ENCODE results near the gene LYST. TPM values are rescaled to one million over a fixed set of nuclear protein-coding genes. Genes with fewer than 3 reads are reported as not detected.

The LYST gene
- total RNA-seq, 1 experiment from 2014 or later = 11.9 TPM

DNA sequence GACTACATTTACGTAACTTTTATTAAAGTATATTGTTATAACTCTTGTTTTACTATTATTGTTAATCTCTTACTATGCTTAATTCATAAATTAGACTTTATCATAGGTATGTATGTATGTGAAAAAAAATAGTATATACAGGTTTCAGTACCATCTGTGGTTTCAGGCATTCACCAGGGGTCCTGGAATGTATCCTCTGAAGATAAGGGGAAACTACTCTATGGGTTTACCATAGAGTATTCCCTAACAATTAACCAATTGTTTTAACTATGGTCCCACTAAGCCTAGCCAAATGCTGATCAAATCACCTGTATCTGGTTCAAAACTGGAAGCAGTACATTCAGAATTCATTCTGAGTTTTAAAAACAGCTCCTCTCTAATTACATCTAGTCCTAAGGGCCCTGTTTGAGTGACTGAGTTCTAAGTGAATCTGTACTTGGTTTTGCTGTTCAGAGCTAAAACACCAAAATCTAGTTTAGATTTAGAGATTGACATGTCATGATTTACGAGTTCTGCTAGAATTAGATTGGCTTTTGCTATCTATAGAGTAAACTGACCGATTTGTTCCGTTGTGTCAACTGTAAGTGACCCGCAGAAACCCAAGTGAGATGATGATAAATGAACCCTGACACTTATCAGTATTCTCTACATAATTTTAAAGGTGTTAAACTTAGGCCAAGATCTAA is 123.6 kb downstream of the LYST start:
- H3K27me3 Mint-ChIP-seq (ENCODE audit: unreplicated experiment) = no peaks in the 10 kb centered on the region
- CTCF ChIA-PET = no interaction called here
- no peak overlapping the region for H3K4me3 Mint-ChIP-seq (ENCODE audit: low read depth, unreplicated experiment)
- BruUV-seq (replicated peaks) = no TSS peak
- intact Hi-C loops (cut with micrococcal nuclease; ENCODE audit: unreplicated experiment) = no loop called here
- no peak overlapping the region for H3K27ac Mint-ChIP-seq (ENCODE audit: unreplicated experiment)
- TF ChIP-seq, protein P1, sequence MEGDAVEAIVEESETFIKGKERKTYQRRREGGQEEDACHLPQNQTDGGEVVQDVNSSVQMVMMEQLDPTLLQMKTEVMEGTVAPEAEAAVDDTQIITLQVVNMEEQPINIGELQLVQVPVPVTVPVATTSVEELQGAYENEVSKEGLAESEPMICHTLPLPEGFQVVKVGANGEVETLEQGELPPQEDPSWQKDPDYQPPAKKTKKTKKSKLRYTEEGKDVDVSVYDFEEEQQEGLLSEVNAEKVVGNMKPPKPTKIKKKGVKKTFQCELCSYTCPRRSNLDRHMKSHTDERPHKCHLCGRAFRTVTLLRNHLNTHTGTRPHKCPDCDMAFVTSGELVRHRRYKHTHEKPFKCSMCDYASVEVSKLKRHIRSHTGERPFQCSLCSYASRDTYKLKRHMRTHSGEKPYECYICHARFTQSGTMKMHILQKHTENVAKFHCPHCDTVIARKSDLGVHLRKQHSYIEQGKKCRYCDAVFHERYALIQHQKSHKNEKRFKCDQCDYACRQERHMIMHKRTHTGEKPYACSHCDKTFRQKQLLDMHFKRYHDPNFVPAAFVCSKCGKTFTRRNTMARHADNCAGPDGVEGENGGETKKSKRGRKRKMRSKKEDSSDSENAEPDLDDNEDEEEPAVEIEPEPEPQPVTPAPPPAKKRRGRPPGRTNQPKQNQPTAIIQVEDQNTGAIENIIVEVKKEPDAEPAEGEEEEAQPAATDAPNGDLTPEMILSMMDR (IDR thresholded peaks at IDR 0.05; ENCODE audit: unreplicated experiment) = no peak
- DNase-seq = no peak
- no peaks in the 10 kb centered on the region for H3K4me1 Mint-ChIP-seq (ENCODE audit: low read depth, unreplicated experiment)
- H3K9me3 Mint-ChIP-seq (ENCODE audit: low read depth, unreplicated experiment) = no peaks in the 10 kb centered on the region
- H3K36me3 Mint-ChIP-seq (ENCODE audit: insufficient read depth, unreplicated experiment) = peaks cover 5% of the 10 kb centered on the region

DNA sequence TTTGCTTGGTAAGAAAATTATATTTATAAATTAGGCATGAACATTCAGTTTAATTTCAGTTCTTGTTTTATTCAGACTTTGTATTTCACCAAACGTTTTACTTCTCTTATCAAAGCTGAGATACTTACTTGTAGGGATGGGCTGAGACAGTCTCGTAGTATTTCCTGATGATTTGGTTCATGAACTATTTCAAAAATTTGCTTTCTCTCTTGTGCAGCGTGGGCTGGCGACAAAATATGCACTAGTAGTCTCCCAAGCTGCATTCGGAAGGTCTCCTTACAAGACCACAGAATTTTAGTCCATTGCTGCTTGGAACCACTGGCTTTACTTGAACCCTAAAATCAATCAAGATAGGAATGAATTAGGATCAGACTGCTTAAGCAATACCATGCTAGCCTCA is 125.4 kb downstream of the LYST start:
- Mint-ChIP-seq H3K4me1 (ENCODE audit: low read depth, unreplicated experiment) (no peaks in the 10 kb centered on the region), H3K9me3 (ENCODE audit: low read depth, unreplicated experiment) (no peaks in the 10 kb centered on the region), H3K27ac (ENCODE audit: unreplicated experiment) (no peak overlapping the region), H3K27me3 (ENCODE audit: unreplicated experiment) (no peaks in the 10 kb centered on the region), H3K36me3 (ENCODE audit: insufficient read depth, unreplicated experiment) (peaks cover 5% of the 10 kb centered on the region), H3K4me3 (ENCODE audit: low read depth, unreplicated experiment) (no peak overlapping the region)
- BruUV-seq (replicated peaks) = no TSS peak
- intact Hi-C loops (cut with micrococcal nuclease; ENCODE audit: unreplicated experiment) = no loop called here
- no peak for DNase-seq
- TF ChIP-seq, protein P1 (IDR thresholded peaks at IDR 0.05; ENCODE audit: unreplicated experiment) = no peak
- CTCF ChIA-PET = no interaction called here

DNA sequence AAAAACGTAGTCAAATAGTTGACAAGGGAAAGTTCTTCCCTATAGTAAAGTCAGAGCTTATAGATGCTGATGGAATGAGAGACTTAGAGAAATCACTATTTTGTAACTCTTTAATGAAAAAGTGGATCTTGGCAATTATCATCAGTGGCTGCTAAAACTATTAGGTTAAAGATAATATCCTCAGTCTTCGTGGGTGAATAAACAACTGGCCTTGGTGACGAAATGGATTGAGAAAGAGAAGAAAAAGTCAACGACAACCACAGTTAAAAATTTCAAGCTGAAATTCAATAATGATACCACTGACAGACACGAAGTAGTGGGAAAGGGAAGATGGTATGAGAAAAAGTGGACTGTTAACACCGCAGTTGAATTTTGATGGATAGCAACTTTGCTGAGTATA is 127.1 kb downstream of the LYST start:
- no TSS peak for BruUV-seq (replicated peaks)
- TF ChIP-seq, protein P1 (IDR thresholded peaks at IDR 0.05; ENCODE audit: unreplicated experiment) = no peak
- Mint-ChIP-seq H3K4me3 (ENCODE audit: low read depth, unreplicated experiment) (no peak overlapping the region), H3K27ac (ENCODE audit: unreplicated experiment) (no peak overlapping the region), H3K36me3 (ENCODE audit: insufficient read depth, unreplicated experiment) (peaks cover 5% of the 10 kb centered on the region), H3K9me3 (ENCODE audit: low read depth, unreplicated experiment) (no peaks in the 10 kb centered on the region), H3K4me1 (ENCODE audit: low read depth, unreplicated experiment) (no peaks in the 10 kb centered on the region), H3K27me3 (ENCODE audit: unreplicated experiment) (no peaks in the 10 kb centered on the region)
- CTCF ChIA-PET = no interaction called here
- intact Hi-C loops (cut with micrococcal nuclease; ENCODE audit: unreplicated experiment) = no loop called here
- no peak for DNase-seq

DNA sequence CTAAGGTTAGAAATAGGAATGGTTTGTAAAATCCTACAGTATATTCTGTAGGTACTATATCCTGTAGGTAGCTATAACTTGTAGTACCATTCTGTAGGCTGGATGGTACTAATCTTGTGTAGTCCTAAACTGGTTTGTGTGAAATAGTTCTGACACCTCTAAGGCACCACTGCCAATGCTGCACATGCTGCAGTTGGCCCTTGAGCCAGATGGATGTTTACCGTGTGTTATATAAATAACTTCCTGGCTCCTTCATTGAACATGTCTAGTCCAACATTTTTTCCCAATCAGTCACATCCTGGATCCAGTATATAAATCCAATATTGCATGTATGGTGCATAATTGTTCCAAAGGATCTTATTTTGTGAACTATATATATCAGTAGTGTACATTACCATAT is 127.6 kb downstream of the LYST start:
- no peaks in the 10 kb centered on the region for H3K27me3 Mint-ChIP-seq (ENCODE audit: unreplicated experiment)
- BruUV-seq (replicated peaks) = no TSS peak
- CTCF ChIA-PET = no interaction called here
- no peak overlapping the region for H3K27ac Mint-ChIP-seq (ENCODE audit: unreplicated experiment)
- H3K36me3 Mint-ChIP-seq (ENCODE audit: insufficient read depth, unreplicated experiment) = peaks cover under 1% of the 10 kb centered on the region
- H3K4me1 Mint-ChIP-seq (ENCODE audit: low read depth, unreplicated experiment) = no peaks in the 10 kb centered on the region
- TF ChIP-seq, protein P1 (IDR thresholded peaks at IDR 0.05; ENCODE audit: unreplicated experiment) = no peak
- DNase-seq = no peak
- no peak overlapping the region for H3K4me3 Mint-ChIP-seq (ENCODE audit: low read depth, unreplicated experiment)
- H3K9me3 Mint-ChIP-seq (ENCODE audit: low read depth, unreplicated experiment) = no peaks in the 10 kb centered on the region
- intact Hi-C loops (cut with micrococcal nuclease; ENCODE audit: unreplicated experiment) = no loop called here

All from Calu3 (cell line).